Measurements from ENCODE around the gene EFCAB14.

GRCh38 chr1:46637444-46638083 lies 81.3 kb downstream of the EFCAB14 start:
- TF ChIP-seq, protein P1, sequence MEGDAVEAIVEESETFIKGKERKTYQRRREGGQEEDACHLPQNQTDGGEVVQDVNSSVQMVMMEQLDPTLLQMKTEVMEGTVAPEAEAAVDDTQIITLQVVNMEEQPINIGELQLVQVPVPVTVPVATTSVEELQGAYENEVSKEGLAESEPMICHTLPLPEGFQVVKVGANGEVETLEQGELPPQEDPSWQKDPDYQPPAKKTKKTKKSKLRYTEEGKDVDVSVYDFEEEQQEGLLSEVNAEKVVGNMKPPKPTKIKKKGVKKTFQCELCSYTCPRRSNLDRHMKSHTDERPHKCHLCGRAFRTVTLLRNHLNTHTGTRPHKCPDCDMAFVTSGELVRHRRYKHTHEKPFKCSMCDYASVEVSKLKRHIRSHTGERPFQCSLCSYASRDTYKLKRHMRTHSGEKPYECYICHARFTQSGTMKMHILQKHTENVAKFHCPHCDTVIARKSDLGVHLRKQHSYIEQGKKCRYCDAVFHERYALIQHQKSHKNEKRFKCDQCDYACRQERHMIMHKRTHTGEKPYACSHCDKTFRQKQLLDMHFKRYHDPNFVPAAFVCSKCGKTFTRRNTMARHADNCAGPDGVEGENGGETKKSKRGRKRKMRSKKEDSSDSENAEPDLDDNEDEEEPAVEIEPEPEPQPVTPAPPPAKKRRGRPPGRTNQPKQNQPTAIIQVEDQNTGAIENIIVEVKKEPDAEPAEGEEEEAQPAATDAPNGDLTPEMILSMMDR (IDR thresholded peaks at IDR 0.05), result no peak
- TF ChIP-seq EZH2phosphoT487 (IDR thresholded peaks at IDR 0.05), result no peak
